ENCODE data around the gene METTL25. TPM values are rescaled to one million over a fixed set of nuclear protein-coding genes. Genes with fewer than 3 reads are reported as not detected.

METTL25 gene
- total and polyA plus RNA-seq, 7 donors, result 2.2 to 14.4 (median 7.0) TPM

GRCh38 chr12:82480606-82481005, 122.3 kb downstream of the METTL25 start:
- no peak overlapping the region for H3K4me3 ChIP-seq
- no peak for TF ChIP-seq CTCF (IDR thresholded peaks at IDR 0.05)
- no peak for DNase-seq
- H3K27ac ChIP-seq, result no peak overlapping the region
- no peaks in the 10 kb centered on the region for H3K4me1 ChIP-seq
- intact Hi-C loops (cut with DNase I), result no loop called here
- H3K27me3 ChIP-seq (ENCODE audit: insufficient read depth in 3 of 3, low read length in 2 of 3), result no peaks in the 10 kb centered on the region
- no peak for ATAC-seq
- peaks cover 8% of the 10 kb centered on the region for H3K9me3 ChIP-seq
- WGBS, 3 donors, result 96 to 97% (median 97%) methylated on average over 3 of the region's 3 CpGs
- H3K36me3 ChIP-seq (ENCODE audit: insufficient read depth in 1 of 2, low read depth in 1 of 2), result peaks cover 0 to 10% of the 10 kb centered on the region in 2 donors

GRCh38 chr12:82481954-82482353, 123.6 kb downstream of the METTL25 start:
- H3K27ac ChIP-seq, result no peak overlapping the region
- no peak for TF ChIP-seq CTCF (IDR thresholded peaks at IDR 0.05)
- H3K4me3 ChIP-seq, result no peak overlapping the region
- no peak for ATAC-seq
- H3K36me3 ChIP-seq (ENCODE audit: insufficient read depth in 1 of 2, low read depth in 1 of 2), result peaks cover 0 to 10% of the 10 kb centered on the region in 2 donors
- H3K4me1 ChIP-seq, result no peaks in the 10 kb centered on the region
- intact Hi-C loops (cut with DNase I), result no loop called here
- no peak for DNase-seq
- WGBS, 3 donors, result 85 to 90% (median 89%) methylated on average over 2 of the region's 2 CpGs
- no peaks in the 10 kb centered on the region for H3K27me3 ChIP-seq (ENCODE audit: insufficient read depth in 3 of 3, low read length in 2 of 3)
- peaks cover 8% of the 10 kb centered on the region for H3K9me3 ChIP-seq

GRCh38 chr12:82486524-82487235, 128.4 kb downstream of the METTL25 start:
- WGBS, 3 donors, result 75 to 82% (median 77%) methylated on average over 2 of the region's 2 CpGs
- Histone ChIP-seq H3K27me3 (ENCODE audit: insufficient read depth in 3 of 3, low read length in 2 of 3) (no peaks in the 10 kb centered on the region), H3K4me3 (no peak overlapping the region), H3K27ac (no peak overlapping the region), H3K9me3 (peaks cover 11% of the 10 kb centered on the region), H3K4me1 (no peaks in the 10 kb centered on the region), H3K36me3 (ENCODE audit: insufficient read depth in 1 of 2, low read depth in 1 of 2) (no peaks in the 10 kb centered on the region)
- DNase-seq (no peak), ATAC-seq (no peak)
- intact Hi-C loops (cut with DNase I), result no loop called here
- TF ChIP-seq CTCF (IDR thresholded peaks at IDR 0.05), result no peak

- no peaks in the 10 kb centered on the region for H3K9me3 ChIP-seq
- H3K27ac ChIP-seq, result no peak overlapping the region
- H3K36me3 ChIP-seq (ENCODE audit: insufficient read depth in 1 of 2, low read depth in 1 of 2), result no peaks in the 10 kb centered on the region
- no peaks in the 10 kb centered on the region for H3K4me1 ChIP-seq
- ATAC-seq, result no peak
- no peaks in the 10 kb centered on the region for H3K27me3 ChIP-seq (ENCODE audit: insufficient read depth in 3 of 3, low read length in 2 of 3)
- H3K4me3 ChIP-seq, result no peak overlapping the region
- 49 to 52% (median 51%) methylated on average over 4 of the region's 4 CpGs for WGBS, 3 donors
- TF ChIP-seq CTCF (IDR thresholded peaks at IDR 0.05), result no peak
- intact Hi-C loops (cut with DNase I), result no loop called here
- no peak for DNase-seq
These were observed 146.1 kb downstream of the METTL25 start for GRCh38 chr12:82504409-82504808.

DNA sequence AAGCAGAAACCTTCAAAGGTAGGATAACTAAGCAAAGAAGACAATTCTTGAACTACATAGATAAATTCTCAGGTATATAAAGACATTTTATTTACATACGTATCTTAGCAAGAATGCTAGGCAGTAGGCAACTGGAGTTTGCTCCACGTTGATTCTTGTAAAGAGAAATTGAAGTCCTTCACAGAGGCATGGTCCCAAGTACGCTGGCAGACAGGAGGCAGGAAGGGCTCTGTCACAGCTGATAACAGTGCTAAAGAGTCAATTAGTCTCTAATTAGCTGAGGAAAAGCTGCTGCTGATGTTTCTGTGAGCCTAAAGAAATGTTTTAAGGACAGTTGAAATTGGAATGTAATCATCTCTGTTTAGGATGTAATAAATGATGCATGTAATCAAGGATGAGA, 146.8 kb downstream of the METTL25 start:
- no peak overlapping the region for H3K4me3 ChIP-seq
- no peaks in the 10 kb centered on the region for H3K4me1 ChIP-seq
- 51 to 54% (median 54%) methylated on average over 3 of the region's 3 CpGs for WGBS, 3 donors
- ATAC-seq (no peak), DNase-seq (no peak)
- H3K9me3 ChIP-seq, result no peaks in the 10 kb centered on the region
- no peak for TF ChIP-seq CTCF (IDR thresholded peaks at IDR 0.05)
- intact Hi-C loops (cut with DNase I), result no loop called here
- H3K27me3 ChIP-seq (ENCODE audit: insufficient read depth in 3 of 3, low read length in 2 of 3), result no peaks in the 10 kb centered on the region
- no peaks in the 10 kb centered on the region for H3K36me3 ChIP-seq (ENCODE audit: insufficient read depth in 1 of 2, low read depth in 1 of 2)
- H3K27ac ChIP-seq, result no peak overlapping the region
